ENCODE data around the gene KLF12. TPM values are rescaled to one million over a fixed set of nuclear protein-coding genes. Genes with fewer than 3 reads are reported as not detected.

The KLF12 gene
- total RNA-seq, 2 donors from 2014 or later = 2.8 to 9.7 TPM

DNA sequence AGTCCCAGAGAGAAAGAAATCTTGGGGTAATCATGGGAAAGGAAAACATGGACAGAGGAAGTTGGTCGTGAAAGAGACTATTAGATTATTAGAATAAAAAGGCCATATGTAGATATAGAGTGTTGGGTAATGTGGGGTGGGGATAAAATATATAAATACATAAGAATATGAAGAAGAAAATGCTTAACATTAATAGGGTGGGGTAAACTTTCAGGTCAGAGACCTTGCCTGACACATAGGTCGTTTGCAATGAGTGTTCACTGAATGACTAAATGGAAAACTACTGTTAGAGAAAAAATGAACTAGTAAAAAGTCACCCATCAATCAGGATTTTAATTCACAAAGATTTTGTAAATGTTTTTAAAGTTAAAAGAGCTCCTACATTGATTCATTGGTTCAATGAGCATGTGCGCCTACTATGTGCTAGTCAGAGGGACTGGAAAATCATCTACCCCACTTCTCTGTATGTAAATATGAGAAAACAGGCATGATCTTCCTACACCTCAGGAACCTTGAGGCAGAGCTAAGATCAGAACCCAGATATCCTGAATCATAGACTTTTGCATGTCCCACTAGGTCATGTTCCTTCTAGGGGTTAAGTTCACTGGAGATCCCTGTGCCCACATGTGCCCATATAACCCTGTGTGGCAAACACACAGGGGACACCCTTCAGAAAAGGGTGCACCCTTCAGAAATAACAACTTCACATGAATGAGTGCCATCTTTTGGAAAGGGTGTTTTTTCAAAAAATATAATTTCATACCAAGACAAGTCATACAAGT lies 24.6 kb upstream of the KLF12 start:
- intact Hi-C loops (cut with DNase I) = no loop called here
- Histone ChIP-seq H3K27me3 (replicated peaks; ENCODE audit: insufficient read depth) (no peaks in the 10 kb centered on the region), H3K36me3 (no peaks in the 10 kb centered on the region), H3K27ac (no peak overlapping the region), H3K9me3 (no peaks in the 10 kb centered on the region), H3K4me1 (replicated peaks) (no peaks in the 10 kb centered on the region), H3K4me3 (no peak overlapping the region)
- 72% methylated on average over 3 of the region's 3 CpGs for WGBS
- no peak for DNase-seq (ENCODE audit: low spot score)
- TF ChIP-seq POLR2AphosphoS5 (IDR thresholded peaks at IDR 0.05) = no peak

DNA sequence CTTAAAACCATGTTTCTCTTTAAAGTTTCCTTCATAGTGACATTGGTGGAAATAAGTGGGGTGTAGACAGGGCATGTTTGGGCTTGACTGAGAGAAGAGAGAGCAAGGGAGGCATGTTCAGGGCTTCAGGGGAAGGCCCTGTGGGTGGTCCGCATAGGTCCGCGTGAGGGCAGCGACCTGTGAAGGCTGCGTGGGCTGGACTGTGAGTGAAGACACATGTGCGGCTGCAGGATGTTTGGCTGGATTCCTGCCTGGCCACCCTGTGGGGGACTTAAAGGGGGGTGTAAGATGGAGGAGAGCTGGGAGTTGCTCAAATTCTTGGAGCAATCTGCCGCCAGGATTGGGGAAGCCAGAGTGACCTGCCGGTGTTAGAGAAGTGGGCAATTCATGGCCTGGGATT lies 23.8 kb upstream of the KLF12 start:
- Histone ChIP-seq H3K27ac (no peak overlapping the region), H3K36me3 (no peaks in the 10 kb centered on the region), H3K4me1 (replicated peaks) (no peaks in the 10 kb centered on the region), H3K4me3 (no peak overlapping the region), H3K27me3 (replicated peaks; ENCODE audit: insufficient read depth) (no peaks in the 10 kb centered on the region), H3K9me3 (no peaks in the 10 kb centered on the region)
- no peak for TF ChIP-seq POLR2A (IDR thresholded peaks at IDR 0.05)
- no peak for TF ChIP-seq POLR2AphosphoS5 (IDR thresholded peaks at IDR 0.05)
- TF ChIP-seq, protein P1, sequence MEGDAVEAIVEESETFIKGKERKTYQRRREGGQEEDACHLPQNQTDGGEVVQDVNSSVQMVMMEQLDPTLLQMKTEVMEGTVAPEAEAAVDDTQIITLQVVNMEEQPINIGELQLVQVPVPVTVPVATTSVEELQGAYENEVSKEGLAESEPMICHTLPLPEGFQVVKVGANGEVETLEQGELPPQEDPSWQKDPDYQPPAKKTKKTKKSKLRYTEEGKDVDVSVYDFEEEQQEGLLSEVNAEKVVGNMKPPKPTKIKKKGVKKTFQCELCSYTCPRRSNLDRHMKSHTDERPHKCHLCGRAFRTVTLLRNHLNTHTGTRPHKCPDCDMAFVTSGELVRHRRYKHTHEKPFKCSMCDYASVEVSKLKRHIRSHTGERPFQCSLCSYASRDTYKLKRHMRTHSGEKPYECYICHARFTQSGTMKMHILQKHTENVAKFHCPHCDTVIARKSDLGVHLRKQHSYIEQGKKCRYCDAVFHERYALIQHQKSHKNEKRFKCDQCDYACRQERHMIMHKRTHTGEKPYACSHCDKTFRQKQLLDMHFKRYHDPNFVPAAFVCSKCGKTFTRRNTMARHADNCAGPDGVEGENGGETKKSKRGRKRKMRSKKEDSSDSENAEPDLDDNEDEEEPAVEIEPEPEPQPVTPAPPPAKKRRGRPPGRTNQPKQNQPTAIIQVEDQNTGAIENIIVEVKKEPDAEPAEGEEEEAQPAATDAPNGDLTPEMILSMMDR (IDR thresholded peaks at IDR 0.05) = no peak
- WGBS = 67% methylated on average over 8 of the region's 8 CpGs
- intact Hi-C loops (cut with DNase I) = no loop called here
- no peak for DNase-seq (ENCODE audit: low spot score)

DNA sequence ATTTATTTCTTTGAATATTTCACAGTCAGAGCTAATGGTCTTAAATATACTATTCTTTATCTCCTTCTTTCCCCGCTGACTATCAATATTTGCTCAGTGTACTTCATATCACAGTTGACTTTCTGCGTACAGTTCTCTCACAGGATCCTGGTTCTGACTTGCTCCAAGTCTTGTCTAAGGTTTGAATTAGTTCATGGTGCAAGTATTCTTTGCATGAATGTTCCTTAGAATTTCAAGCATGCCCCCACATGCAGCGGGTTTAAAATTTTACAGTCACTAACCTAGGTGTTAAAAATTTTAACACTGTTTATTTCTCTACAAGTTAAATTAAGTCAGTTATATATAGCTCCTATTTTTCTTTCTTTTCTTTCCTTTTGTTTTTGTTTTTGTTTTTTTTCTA lies 20.8 kb upstream of the KLF12 start:
- H3K27me3 ChIP-seq (replicated peaks; ENCODE audit: insufficient read depth) = no peaks in the 10 kb centered on the region
- H3K27ac ChIP-seq = no peak overlapping the region
- 65% methylated on average over 3 of the region's 3 CpGs for WGBS
- no peaks in the 10 kb centered on the region for H3K4me1 ChIP-seq (replicated peaks)
- TF ChIP-seq, protein P1 (IDR thresholded peaks at IDR 0.05) = no peak
- TF ChIP-seq POLR2AphosphoS5 (IDR thresholded peaks at IDR 0.05) (no peak), POLR2A (IDR thresholded peaks at IDR 0.05) (no peak)
- intact Hi-C loops (cut with DNase I) = no loop called here
- no peaks in the 10 kb centered on the region for H3K9me3 ChIP-seq
- H3K36me3 ChIP-seq = no peaks in the 10 kb centered on the region
- no peak overlapping the region for H3K4me3 ChIP-seq
- DNase-seq (ENCODE audit: low spot score) = no peak

DNA sequence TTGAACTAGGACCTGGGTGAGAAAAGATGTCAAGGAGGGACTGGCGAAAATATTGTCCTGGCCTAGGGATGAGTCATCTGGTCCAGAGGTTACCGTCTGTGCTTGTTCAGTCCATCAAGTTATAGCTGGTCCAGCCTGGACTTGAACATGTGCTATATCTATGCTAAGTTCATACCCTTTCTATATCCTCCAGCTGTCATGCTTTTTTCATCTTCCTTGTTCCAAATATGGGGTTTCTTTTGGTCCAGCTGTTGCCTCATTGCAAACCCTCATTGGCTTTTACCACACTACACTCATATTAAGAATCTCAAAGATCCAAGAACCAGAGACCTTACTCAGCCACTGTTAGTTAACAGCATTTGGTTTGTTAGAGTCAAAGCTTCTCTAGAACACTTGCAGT lies 19.1 kb upstream of the KLF12 start:
- Histone ChIP-seq H3K4me1 (replicated peaks) (no peaks in the 10 kb centered on the region), H3K27me3 (replicated peaks; ENCODE audit: insufficient read depth) (no peaks in the 10 kb centered on the region), H3K4me3 (no peak overlapping the region), H3K27ac (no peak overlapping the region), H3K9me3 (no peaks in the 10 kb centered on the region), H3K36me3 (no peaks in the 10 kb centered on the region)
- intact Hi-C loops (cut with DNase I) = no loop called here
- WGBS = 53% methylated on average over 2 of the region's 2 CpGs
- no peak for TF ChIP-seq POLR2A (IDR thresholded peaks at IDR 0.05)
- TF ChIP-seq, protein P1 (IDR thresholded peaks at IDR 0.05) = no peak
- no peak for TF ChIP-seq POLR2AphosphoS5 (IDR thresholded peaks at IDR 0.05)
- DNase-seq (ENCODE audit: low spot score) = no peak

DNA sequence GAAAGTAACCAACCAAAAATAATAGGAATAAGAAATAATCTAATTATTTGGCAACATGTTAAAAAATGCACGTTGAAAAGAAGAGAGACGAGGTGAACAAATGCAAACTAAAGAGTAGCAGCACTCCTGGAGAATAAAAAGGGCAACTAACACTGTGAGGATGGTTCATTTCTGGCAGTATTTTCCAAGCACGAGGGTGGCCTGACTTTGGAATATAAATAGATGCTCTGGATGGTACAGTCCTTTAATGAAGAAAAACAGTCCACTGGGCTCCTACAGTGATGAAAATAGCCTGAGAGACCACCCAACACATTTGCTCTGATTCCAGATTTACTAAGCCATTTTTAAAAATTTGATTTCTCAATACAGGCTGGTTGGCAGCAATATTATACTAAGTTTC lies 17.7 kb upstream of the KLF12 start:
- DNase-seq (ENCODE audit: low spot score) = no peak
- Histone ChIP-seq H3K4me1 (replicated peaks) (no peaks in the 10 kb centered on the region), H3K4me3 (no peak overlapping the region), H3K27me3 (replicated peaks; ENCODE audit: insufficient read depth) (no peaks in the 10 kb centered on the region), H3K9me3 (no peaks in the 10 kb centered on the region), H3K27ac (no peak overlapping the region), H3K36me3 (no peaks in the 10 kb centered on the region)
- intact Hi-C loops (cut with DNase I) = no loop called here
- 39% methylated on average over 3 of the region's 3 CpGs for WGBS
- TF ChIP-seq, protein P1 (IDR thresholded peaks at IDR 0.05) = no peak
- TF ChIP-seq POLR2AphosphoS5 (IDR thresholded peaks at IDR 0.05) = no peak
- TF ChIP-seq POLR2A (IDR thresholded peaks at IDR 0.05) = no peak
